Mammary epithelial cell (primary cell): Measurements from ENCODE around the gene UBE2V1.

Experiments
- EZH2 ChIP-seq: IDR thresholded peaks from 2 replicates; pipeline ENCODE4 v1.6.1; 2012; ENCODE audit warnings: low read length, inconsistent platforms, borderline replicate concordance
- TF ChIP-seq, protein P1 (sequence below), 2 donors: IDR thresholded peaks in 1 of 2; conservative IDR thresholded peaks in 1 of 2; 2 replicates each; pipeline ENCODE4 v1.5.1; 2011 to 2012; ENCODE audit warnings: inconsistent platforms in 2 of 2, low read length in 2 of 2, mild to moderate bottlenecking in 2 of 2, control low read depth in 1 of 2, low read depth in 1 of 2; ENCODE audit not compliant: insufficient read depth in 1 of 2; ENCODE audit errors: extremely low read depth in 1 of 2

DNA sequence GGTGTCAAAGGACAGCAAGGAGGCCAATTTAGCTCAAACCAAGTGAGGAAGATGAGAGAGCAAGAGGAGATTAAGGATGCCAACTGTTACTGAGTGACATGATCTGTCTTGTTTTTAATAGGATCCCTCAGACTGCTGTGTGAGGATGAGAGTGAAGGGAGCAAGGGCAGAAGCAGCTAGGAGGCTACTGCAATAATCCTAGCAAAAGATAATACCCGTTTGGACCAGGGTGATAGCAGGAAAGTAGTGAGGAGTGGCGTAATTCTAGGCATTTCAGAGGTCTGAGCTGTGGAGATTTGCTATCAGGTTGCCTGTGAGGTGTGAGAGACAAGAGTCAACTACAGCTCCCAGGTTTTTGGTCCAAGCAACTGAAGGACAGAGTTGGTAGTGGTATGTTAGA is 14.7 kb downstream of the UBE2V1 start:
- TF ChIP-seq, protein P1, sequence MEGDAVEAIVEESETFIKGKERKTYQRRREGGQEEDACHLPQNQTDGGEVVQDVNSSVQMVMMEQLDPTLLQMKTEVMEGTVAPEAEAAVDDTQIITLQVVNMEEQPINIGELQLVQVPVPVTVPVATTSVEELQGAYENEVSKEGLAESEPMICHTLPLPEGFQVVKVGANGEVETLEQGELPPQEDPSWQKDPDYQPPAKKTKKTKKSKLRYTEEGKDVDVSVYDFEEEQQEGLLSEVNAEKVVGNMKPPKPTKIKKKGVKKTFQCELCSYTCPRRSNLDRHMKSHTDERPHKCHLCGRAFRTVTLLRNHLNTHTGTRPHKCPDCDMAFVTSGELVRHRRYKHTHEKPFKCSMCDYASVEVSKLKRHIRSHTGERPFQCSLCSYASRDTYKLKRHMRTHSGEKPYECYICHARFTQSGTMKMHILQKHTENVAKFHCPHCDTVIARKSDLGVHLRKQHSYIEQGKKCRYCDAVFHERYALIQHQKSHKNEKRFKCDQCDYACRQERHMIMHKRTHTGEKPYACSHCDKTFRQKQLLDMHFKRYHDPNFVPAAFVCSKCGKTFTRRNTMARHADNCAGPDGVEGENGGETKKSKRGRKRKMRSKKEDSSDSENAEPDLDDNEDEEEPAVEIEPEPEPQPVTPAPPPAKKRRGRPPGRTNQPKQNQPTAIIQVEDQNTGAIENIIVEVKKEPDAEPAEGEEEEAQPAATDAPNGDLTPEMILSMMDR (conservative IDR thresholded peaks at IDR 0.05 in 1 of 2, IDR thresholded peaks at IDR 0.05 in 1 of 2; ENCODE audit: extremely low read depth in 1 of 2, insufficient read depth in 1 of 2, low read depth in 1 of 2, low read length in 2 of 2): no peak
- TF ChIP-seq EZH2: no peak
